SK-N-MC (cell line): Measurements from ENCODE around the gene CACNA1C.

Source experiments
- EZH2 ChIP-seq: fragments of 200-600 bp; sonication (generic); IDR thresholded peaks from one replicate; pipeline ENCODE4 v1.6.1; 2017; ENCODE audit warnings: antibody characterized with exemption
- FOXP2 ChIP-seq: optimal IDR thresholded peaks from 2 replicates; pipeline ENCODE3; 2011; ENCODE audit warnings: mild to moderate bottlenecking, moderate library complexity; ENCODE audit not compliant: insufficient read depth; ENCODE audit errors: extremely low read length, control extremely low read depth
- POLR2AphosphoS5 ChIP-seq: IDR thresholded peaks from 2 replicates; pipeline ENCODE4 v1.6.1; 2012; ENCODE audit warnings: mild to moderate bottlenecking, low read depth, low read length, borderline replicate concordance

GRCh38 chr12:2574355-2574935 lies 521.7 kb downstream of the CACNA1C start:
- TF ChIP-seq EZH2 = no peak
- no peak for TF ChIP-seq POLR2AphosphoS5
- no peak for TF ChIP-seq FOXP2
